ENCODE results near the gene CASQ1.

The CASQ1 gene

GRCh38 chr1:160227034-160227433 is 36.7 kb downstream of the CASQ1 start:
- no peak for DNase-seq

- no peak for DNase-seq
Observed at GRCh38 chr1:160227561-160227960, 37.2 kb downstream of the CASQ1 start.

DNA sequence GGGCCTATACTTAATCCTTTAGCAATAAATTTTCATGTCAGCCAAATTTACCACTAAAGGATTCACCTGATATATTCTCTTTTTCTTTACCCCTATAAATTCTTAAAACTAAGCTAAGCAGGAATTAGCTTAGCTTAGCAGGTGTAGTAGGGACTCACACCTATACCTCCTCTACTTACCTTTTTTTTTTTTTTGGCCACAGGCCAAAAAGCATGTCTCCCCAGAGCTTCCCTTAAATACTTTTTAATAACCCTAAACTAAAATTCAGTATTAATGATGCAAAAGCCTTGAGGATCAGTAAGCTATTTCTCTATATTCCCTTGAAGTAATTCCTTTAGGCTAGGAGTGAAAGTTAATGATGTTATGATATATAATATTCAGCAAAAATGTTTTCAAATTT is 38.1 kb downstream of the CASQ1 start:
- no peak for DNase-seq

- no peak for DNase-seq
Observed at GRCh38 chr1:160232911-160233310, 42.5 kb downstream of the CASQ1 start.

GRCh38 chr1:160236806-160237205 is 46.4 kb downstream of the CASQ1 start:
- DNase-seq, result no peak

GRCh38 chr1:160237558-160237957 is 47.2 kb downstream of the CASQ1 start:
- no peak for DNase-seq

GRCh38 chr1:160238408-160238807 is 48.0 kb downstream of the CASQ1 start:
- DNase-seq, result no peak

DNA sequence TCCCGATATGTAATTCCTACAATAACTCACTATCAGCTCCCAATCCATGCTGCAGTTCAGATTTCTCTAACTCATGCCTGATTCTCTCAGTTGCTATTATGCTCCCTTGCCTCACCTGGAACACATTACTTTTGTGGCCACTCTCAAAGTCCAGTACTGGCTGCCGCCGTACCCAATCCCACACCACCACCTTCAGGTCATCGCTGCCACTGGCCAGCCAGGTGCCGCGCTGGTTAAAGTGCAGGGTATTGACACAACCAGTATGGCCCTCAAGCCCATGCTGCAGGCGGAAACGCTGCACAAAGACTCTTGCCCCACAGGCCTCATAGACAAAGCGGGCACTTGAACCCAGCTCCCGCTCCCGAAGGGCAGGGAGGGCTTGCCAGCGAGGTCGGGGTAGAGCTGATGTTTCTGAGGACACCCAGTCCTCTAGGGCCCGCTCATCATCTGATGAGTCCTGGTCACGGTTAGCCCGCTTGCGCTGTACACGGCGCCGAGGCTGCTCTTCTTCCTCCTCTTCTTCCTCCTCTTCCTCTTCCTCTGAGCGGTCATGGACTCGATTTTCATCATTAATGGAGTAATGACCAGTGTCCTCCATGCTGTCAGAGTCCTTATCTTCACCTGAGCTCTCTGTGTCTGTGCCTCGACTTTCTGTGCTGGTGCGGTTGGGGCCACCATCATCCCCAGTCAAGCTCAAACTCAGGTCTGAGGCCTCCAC is 49.4 kb downstream of the CASQ1 start:
- no peak for DNase-seq

GRCh38 chr1:160243767-160244166 is 53.4 kb downstream of the CASQ1 start:
- DNase-seq, result no peak

- no peak for DNase-seq
Observed at GRCh38 chr1:160244209-160244608, 53.8 kb downstream of the CASQ1 start.

DNA sequence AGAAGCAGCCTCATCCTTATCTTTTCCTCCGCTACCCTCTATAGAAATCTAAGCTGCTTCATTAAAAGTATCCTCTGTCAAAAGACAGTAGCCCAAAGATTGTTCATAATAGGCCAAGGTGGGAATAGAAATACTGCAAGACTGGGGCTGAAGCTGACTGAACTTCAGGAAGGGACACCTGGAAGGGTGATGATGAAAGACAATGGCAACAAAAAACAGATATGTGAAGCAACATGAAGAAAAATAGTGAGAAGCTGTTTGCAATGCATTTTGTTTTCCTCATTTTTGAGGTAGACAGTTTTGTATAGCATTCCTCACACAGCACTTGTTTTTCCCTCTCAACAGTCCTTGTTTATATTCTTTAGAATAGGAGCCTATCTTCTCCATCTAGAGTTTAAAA is 55.1 kb downstream of the CASQ1 start:
- no peak for DNase-seq

DNA sequence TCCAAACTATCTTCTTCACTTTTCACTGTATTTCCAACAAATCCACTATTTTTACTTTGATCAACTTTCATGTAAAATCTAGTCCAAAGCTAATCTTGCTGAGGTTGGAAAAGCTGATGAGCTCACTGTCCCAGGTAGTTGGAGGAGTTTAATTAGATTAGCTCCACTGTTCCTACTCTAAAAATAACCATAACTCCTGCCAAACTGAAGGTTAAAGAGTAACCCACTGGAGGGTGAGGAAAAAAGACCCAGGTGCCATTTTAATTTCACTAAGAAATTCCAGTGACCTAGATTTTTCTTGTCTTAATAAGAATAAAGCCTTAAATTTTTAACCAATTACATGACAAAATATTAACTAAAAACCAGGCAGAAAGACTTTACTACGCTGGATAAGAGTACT is 56.7 kb downstream of the CASQ1 start:
- no peak for DNase-seq

GRCh38 chr1:160251011-160251410 is 60.6 kb downstream of the CASQ1 start:
- no peak for DNase-seq

All from effector CD8-positive, alpha-beta T cell (primary cell).